Lower lobe of right lung (tissue), 2 donors: Measurements from ENCODE around the gene GNB1L. TPM values are rescaled to one million over a fixed set of nuclear protein-coding genes. Genes with fewer than 3 reads are reported as not detected.

ENCODE experiments used
- ATAC-seq, 2 donors: fragments of 200-7000 bp; cut with Tn5 transposase; one replicate each; pipeline ENCODE4 v1.9.1; 2020 to 2022; ENCODE audit warnings: mild to moderate bottlenecking in 2 of 2, moderate library complexity in 2 of 2
- DNase-seq: peaks from one replicate; pipeline ENCODE4 v3.0.0-alpha.2; 2020
- H3K27ac ChIP-seq: fragments of 200-600 bp; one replicate; pipeline ENCODE4 v1.8.0; 2022
- H3K27me3 ChIP-seq: fragments of 200-600 bp; one replicate; pipeline ENCODE4 v1.8.0; 2022; ENCODE audit warnings: low read depth
- H3K36me3 ChIP-seq: fragments of 200-600 bp; one replicate; pipeline ENCODE4 v1.8.0; 2022; ENCODE audit warnings: mild to moderate bottlenecking
- H3K4me1 ChIP-seq: fragments of 200-600 bp; one replicate; pipeline ENCODE4 v1.8.0; 2022
- H3K4me3 ChIP-seq: fragments of 200-600 bp; one replicate; pipeline ENCODE4 v1.8.0; 2022; ENCODE audit warnings: mild to moderate bottlenecking
- H3K9me3 ChIP-seq: fragments of 200-600 bp; one replicate; pipeline ENCODE4 v1.8.0; 2022
- intact Hi-C: fragments of 100-400 bp; cut with DNase I; formaldehyde crosslinking; loops from one replicate; pipeline ENCODE4 v1.11.0; 2022
- total RNA-seq: library from RNA; stranded (reverse); fragmentation: NEBNext Ultra II Directional; extraction: Animal tissue kit (Norgen Biotek cat#: 25700); gene quantifications from one replicate; pipeline ENCODE4 v1.2.1, GENCODE V29; 2021
- TF ChIP-seq, protein P1 (sequence below): fragments of 200-600 bp; IDR thresholded peaks from one replicate; pipeline ENCODE4 v1.8.0; 2022; ENCODE audit warnings: antibody characterized with exemption, mild to moderate bottlenecking
- donor health status: DM: no; HTN: yes; CAD: no; lungs with severe emphysema.

GNB1L gene
- total RNA-seq, 1 donor from 2014 or later, result 6.0 TPM

DNA sequence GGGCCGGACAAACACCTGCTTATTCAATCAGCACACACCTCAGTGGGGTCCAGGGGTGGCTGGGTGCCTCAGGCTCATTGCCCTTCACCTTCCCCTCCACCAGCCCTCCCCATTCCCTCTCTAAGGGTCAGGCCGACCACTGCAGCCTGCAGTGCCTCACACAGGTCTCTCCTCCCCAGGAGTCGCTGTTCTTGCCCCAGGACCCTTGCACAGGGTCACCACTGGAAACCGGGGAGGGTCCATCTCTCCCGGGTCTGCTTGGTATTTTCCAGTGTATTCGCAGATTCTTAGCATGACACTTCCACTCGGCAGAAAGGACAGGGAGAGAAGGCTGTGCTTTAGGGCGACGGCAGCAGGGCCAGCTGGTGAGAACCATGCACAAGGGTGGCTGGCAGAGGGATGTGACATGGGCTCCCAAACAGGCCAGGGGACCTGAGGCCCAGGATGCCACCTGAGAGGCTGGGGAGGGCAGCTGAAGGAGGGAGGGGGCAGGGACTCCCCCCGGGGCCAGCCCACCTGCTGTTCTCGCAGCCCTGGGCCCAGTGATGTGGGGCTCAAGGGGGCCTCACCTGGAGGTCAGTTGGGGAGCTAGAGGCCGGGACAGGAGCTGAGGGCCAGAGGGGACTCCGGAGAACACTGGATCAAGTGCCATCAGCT, 110.2 kb downstream of the GNB1L start:
- DNase-seq, result no peak
- Histone ChIP-seq H3K27ac (no peak overlapping the region), H3K9me3 (no peaks in the 10 kb centered on the region), H3K27me3 (no peaks in the 10 kb centered on the region), H3K36me3 (no peaks in the 10 kb centered on the region), H3K4me3 (no peak overlapping the region), H3K4me1 (no peaks in the 10 kb centered on the region)
- intact Hi-C loops, result no loop called here
- no peak for ATAC-seq
- TF ChIP-seq, protein P1, sequence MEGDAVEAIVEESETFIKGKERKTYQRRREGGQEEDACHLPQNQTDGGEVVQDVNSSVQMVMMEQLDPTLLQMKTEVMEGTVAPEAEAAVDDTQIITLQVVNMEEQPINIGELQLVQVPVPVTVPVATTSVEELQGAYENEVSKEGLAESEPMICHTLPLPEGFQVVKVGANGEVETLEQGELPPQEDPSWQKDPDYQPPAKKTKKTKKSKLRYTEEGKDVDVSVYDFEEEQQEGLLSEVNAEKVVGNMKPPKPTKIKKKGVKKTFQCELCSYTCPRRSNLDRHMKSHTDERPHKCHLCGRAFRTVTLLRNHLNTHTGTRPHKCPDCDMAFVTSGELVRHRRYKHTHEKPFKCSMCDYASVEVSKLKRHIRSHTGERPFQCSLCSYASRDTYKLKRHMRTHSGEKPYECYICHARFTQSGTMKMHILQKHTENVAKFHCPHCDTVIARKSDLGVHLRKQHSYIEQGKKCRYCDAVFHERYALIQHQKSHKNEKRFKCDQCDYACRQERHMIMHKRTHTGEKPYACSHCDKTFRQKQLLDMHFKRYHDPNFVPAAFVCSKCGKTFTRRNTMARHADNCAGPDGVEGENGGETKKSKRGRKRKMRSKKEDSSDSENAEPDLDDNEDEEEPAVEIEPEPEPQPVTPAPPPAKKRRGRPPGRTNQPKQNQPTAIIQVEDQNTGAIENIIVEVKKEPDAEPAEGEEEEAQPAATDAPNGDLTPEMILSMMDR, result no peak

DNA sequence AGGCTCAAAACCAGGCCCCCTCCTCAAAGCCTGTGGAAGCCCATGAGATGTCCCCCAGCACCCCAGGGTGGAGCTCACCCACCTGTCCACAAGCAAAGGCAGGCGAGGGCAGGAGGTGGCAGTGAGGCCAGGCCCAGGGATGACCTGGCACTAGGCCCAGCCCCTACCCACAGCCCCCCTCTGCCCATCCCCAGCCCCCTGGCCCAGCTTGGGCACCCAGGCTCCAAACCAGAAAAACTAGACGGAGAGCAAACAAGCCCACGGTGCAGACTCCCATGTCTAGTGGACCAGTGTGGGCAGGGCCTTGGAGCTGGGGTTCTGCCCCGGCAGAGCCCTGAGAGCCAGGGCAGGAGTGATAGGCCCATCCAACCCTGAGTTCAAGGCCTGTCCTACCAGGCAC, 111.0 kb downstream of the GNB1L start:
- no peaks in the 10 kb centered on the region for H3K9me3 ChIP-seq
- no peak overlapping the region for H3K27ac ChIP-seq
- TF ChIP-seq, protein P1, result no peak
- H3K36me3 ChIP-seq, result no peaks in the 10 kb centered on the region
- H3K27me3 ChIP-seq, result no peaks in the 10 kb centered on the region
- intact Hi-C loops, result no loop called here
- DNase-seq (no peak), ATAC-seq (peak in 1 of 2 donors; percentile 2)
- no peak overlapping the region for H3K4me3 ChIP-seq
- H3K4me1 ChIP-seq, result no peaks in the 10 kb centered on the region

DNA sequence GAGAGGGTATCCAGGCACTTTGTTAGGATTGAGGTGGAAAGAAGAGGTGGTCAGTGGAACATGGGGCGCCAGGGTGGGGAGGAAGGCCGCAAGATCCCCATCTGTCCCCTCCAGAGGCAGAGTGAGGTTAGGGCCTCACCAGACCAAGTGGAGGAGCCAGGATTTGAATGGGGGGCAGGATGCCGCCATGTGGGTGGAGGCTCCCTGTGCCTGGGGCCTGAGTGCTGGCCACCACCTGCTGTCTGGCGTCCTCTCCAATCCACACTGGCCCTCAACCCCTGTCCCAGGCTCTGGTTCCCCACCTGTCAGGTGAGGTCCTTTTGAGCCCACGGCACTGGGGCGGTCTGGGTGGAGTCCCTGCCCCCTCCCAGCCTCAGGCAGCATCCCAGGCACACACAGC, 111.6 kb downstream of the GNB1L start:
- DNase-seq (no peak), ATAC-seq (no peak)
- Histone ChIP-seq H3K27me3 (no peaks in the 10 kb centered on the region), H3K4me1 (no peaks in the 10 kb centered on the region), H3K36me3 (no peaks in the 10 kb centered on the region), H3K4me3 (no peak overlapping the region), H3K27ac (no peak overlapping the region), H3K9me3 (no peaks in the 10 kb centered on the region)
- TF ChIP-seq, protein P1, result no peak
- intact Hi-C loops, result no loop called here

DNA sequence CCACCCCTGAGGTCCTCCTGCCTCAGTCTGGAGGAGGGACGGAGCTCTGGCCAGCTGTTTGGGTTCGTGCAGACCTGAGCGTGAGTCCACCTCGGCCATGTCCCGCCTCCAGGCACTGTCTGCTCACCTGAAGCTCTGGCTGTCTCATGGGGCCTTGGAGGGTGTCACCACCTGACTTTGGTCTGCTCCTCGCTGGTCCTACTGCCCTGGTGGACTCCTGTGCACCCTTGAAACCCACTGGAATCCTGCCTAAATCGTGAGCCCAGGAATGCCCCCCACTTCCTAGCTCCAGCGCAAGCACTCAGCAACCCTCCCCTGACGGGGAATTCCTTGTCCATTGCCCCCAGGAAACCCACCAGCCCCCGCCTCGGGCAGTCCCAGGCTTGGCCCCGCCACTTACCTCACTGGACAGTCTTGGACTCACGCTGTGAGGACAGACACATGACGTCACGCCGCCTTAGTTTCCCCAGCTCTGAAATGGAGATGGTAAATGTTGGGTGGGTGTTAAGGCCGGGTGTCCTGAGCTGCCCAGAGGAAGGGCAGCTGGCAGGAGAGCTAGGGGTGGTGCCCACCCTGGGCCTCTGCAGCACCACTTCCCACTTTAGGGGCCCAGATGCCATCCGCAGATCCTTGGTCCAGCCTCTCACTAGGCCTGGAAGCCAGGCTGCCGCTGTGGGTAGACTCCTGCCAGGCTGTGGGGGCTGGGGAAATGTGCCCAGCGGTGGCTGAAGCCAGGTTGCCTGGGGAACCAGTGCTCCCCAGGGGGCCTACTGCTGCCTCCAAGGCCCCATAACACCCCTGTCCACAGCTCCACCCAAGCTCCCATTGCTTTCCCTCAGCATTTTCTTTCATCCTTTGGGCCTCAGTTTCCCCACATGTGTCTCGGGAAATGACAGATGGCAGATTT, 112.3 kb downstream of the GNB1L start:
- no peak for DNase-seq
- H3K27ac ChIP-seq, result no peak overlapping the region
- TF ChIP-seq, protein P1, result no peak
- no peak overlapping the region for H3K4me3 ChIP-seq
- no peaks in the 10 kb centered on the region for H3K36me3 ChIP-seq
- no peaks in the 10 kb centered on the region for H3K4me1 ChIP-seq
- H3K27me3 ChIP-seq, result no peaks in the 10 kb centered on the region
- no peak for ATAC-seq
- intact Hi-C loops, result no loop called here
- H3K9me3 ChIP-seq, result no peaks in the 10 kb centered on the region

DNA sequence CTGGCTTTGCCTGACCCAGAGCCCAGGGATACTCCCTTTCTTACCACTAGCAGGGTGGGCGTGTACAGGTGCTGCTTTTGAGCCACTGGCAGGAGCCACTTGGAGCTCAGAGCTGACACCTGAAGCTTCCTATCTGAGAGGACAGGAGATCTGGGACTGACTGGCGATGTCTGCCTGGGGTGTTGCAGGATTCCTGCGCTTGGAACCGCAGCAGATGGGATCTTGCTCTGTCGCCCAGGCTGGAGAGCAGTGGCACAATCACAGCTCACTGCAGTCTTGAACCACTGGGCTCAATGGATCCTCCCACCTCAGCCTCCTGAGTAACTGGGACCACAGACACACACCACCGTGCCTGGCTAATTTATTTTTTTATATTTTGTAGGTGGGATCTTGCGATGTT, 113.6 kb downstream of the GNB1L start:
- ATAC-seq (no peak), DNase-seq (no peak)
- Histone ChIP-seq H3K9me3 (no peaks in the 10 kb centered on the region), H3K36me3 (no peaks in the 10 kb centered on the region), H3K4me3 (no peak overlapping the region), H3K4me1 (no peaks in the 10 kb centered on the region), H3K27ac (no peak overlapping the region), H3K27me3 (peaks cover 7% of the 10 kb centered on the region)
- intact Hi-C loops, result no loop called here
- TF ChIP-seq, protein P1, result no peak
